Inferior parietal cortex (tissue), 1 donor: ENCODE results near the gene GSG1L.

ENCODE experiments used
- DNase-seq: peaks from one replicate; pipeline ENCODE4 v3.0.0-alpha.2; 2016; ENCODE audit errors: extremely low spot score

Gene GSG1L

GRCh38 chr16:28019218-28019617, 44.3 kb downstream of the GSG1L start:
- no peak for DNase-seq

GRCh38 chr16:28014851-28015250, 48.7 kb downstream of the GSG1L start:
- no peak for DNase-seq

- DNase-seq = no peak
Measured at GRCh38 chr16:28013878-28014277, 49.6 kb downstream of the GSG1L start.

GRCh38 chr16:28013392-28013791, 50.1 kb downstream of the GSG1L start:
- no peak for DNase-seq

- DNase-seq = no peak
Measured at GRCh38 chr16:28011971-28012445, 51.5 kb downstream of the GSG1L start.

- DNase-seq = no peak
Measured at GRCh38 chr16:28011223-28011622, 52.3 kb downstream of the GSG1L start.

- no peak for DNase-seq
Measured at GRCh38 chr16:28010671-28011070, 52.8 kb downstream of the GSG1L start.

- no peak for DNase-seq
Measured at GRCh38 chr16:28009586-28010373, 53.7 kb downstream of the GSG1L start.

- DNase-seq = no peak
Measured at GRCh38 chr16:28003923-28004322, 59.6 kb downstream of the GSG1L start.

GRCh38 chr16:28003021-28003865, 60.3 kb downstream of the GSG1L start:
- DNase-seq = no peak

- no peak for DNase-seq
Measured at GRCh38 chr16:28001642-28002041, 61.9 kb downstream of the GSG1L start.

- no peak for DNase-seq
Measured at GRCh38 chr16:28001184-28001583, 62.3 kb downstream of the GSG1L start.

- DNase-seq = no peak
Measured at GRCh38 chr16:28000314-28001169, 63.0 kb downstream of the GSG1L start.

GRCh38 chr16:27999687-28000086, 63.8 kb downstream of the GSG1L start:
- no peak for DNase-seq

GRCh38 chr16:27995378-27995777, 68.1 kb downstream of the GSG1L start:
- DNase-seq = no peak

- no peak for DNase-seq
Measured at GRCh38 chr16:27994686-27995085, 68.8 kb downstream of the GSG1L start.

GRCh38 chr16:27993587-27993986, 69.9 kb downstream of the GSG1L start:
- no peak for DNase-seq

GRCh38 chr16:27991876-27992275, 71.6 kb downstream of the GSG1L start:
- no peak for DNase-seq

- no peak for DNase-seq
Measured at GRCh38 chr16:27985981-27986380, 77.5 kb downstream of the GSG1L start.

- no peak for DNase-seq
Measured at GRCh38 chr16:27984121-27984520, 79.4 kb downstream of the GSG1L start.

- DNase-seq = no peak
Measured at GRCh38 chr16:27983244-27983643, 80.3 kb downstream of the GSG1L start.

GRCh38 chr16:27982184-27982583, 81.3 kb downstream of the GSG1L start:
- DNase-seq = no peak
